Fibroblast of lung (primary cell): ENCODE measurements around the gene NUDT6. TPM values are rescaled to one million over a fixed set of nuclear protein-coding genes. Genes with fewer than 3 reads are reported as not detected.

ENCODE experiments used
- DNase-seq, 2 donors: peaks; one replicate each; pipeline versions ENCODE4 v3.0.0 to v3.0.0-alpha.2; 2010; ENCODE audit warnings: low read depth in 2 of 2
- H2AFZ ChIP-seq: 2 replicates; pipeline ENCODE4 v1.5.1; 2012; ENCODE audit warnings: low read length, control low read depth, inconsistent platforms
- H3K27ac ChIP-seq: 2 replicates; pipeline ENCODE4 v1.5.1; 2011; ENCODE audit warnings: low read length, control low read depth; ENCODE audit not compliant: insufficient read depth
- H3K27me3 ChIP-seq: 2 replicates; pipeline ENCODE4 v1.5.1; 2011; ENCODE audit warnings: mild to moderate bottlenecking, low read length; ENCODE audit not compliant: control insufficient read depth, insufficient read depth
- H3K36me3 ChIP-seq: 2 replicates; pipeline ENCODE4 v1.5.1; 2011; ENCODE audit warnings: low read length; ENCODE audit not compliant: control insufficient read depth, insufficient read depth
- H3K4me1 ChIP-seq: 2 replicates; pipeline ENCODE4 v1.5.1; 2011; ENCODE audit warnings: low read length; ENCODE audit not compliant: control insufficient read depth, insufficient read depth; ENCODE audit errors: extremely low read depth
- H3K4me2 ChIP-seq: 2 replicates; pipeline ENCODE4 v1.5.1; 2011; ENCODE audit warnings: low read length, control low read depth; ENCODE audit not compliant: insufficient read depth; ENCODE audit errors: extremely low read depth
- H3K4me3 ChIP-seq, 4 experiments: fragments of 200-600 bp in 1 of 4; sonication (generic) in 1 of 4; replicated peaks in 1 of 4; 2 replicates each; pipeline ENCODE4 v1.5.1; 2011 to 2016; ENCODE audit warnings: low read length in 4 of 4, low read depth in 3 of 4, mild to moderate bottlenecking in 3 of 4, control low read depth in 2 of 4, inconsistent platforms in 1 of 4, mixed read lengths in 1 of 4; ENCODE audit not compliant: insufficient read depth in 1 of 4; ENCODE audit errors: control extremely low read depth in 1 of 4
- H3K79me2 ChIP-seq: 2 replicates; pipeline ENCODE4 v1.5.1; 2012; ENCODE audit warnings: mild to moderate bottlenecking, low read length, inconsistent platforms; ENCODE audit not compliant: control insufficient read depth, insufficient read depth
- H3K9ac ChIP-seq: 2 replicates; pipeline ENCODE4 v1.5.1; 2011; ENCODE audit warnings: mild to moderate bottlenecking, low read length, control low read depth; ENCODE audit not compliant: insufficient read depth
- H3K9me3 ChIP-seq: 2 replicates; pipeline ENCODE4 v1.5.1; 2012; ENCODE audit warnings: low read depth, low read length; ENCODE audit not compliant: control insufficient read depth, insufficient read depth
- H4K20me1 ChIP-seq: 2 replicates; pipeline ENCODE4 v1.5.1; 2011; ENCODE audit warnings: low read length; ENCODE audit not compliant: control insufficient read depth, insufficient read depth; ENCODE audit errors: extremely low read depth
- EZH2 ChIP-seq: IDR thresholded peaks from 2 replicates; pipeline ENCODE4 v1.5.1; 2012; ENCODE audit warnings: low read length, control low read depth, mild to moderate bottlenecking; ENCODE audit errors: missing control alignments
- polyA plus RNA-seq, 2 donors: library from polyadenylated mRNA; depleted of rRNA in 1 of 2; stranded (reverse) in 1 of 2; unstranded in 1 of 2; fragments of >200 nt; gene quantifications; 2 replicates each; pipeline ENCODE4 v1.2.1, GENCODE V29; 2011 to 2012; ENCODE audit warnings: missing spikeins in 1 of 2
- total RNA-seq: library from RNA; depleted of rRNA; stranded (reverse); fragments of >200 nt; gene quantifications from 2 replicates; pipeline ENCODE4 v1.2.1, GENCODE V29; 2014
- TF ChIP-seq, protein P1 (sequence below), 2 donors: IDR thresholded peaks in 1 of 2; conservative IDR thresholded peaks in 1 of 2; 1 replicate in 1 of 2; 2 replicates in 1 of 2; pipeline ENCODE4 v1.5.1; 2011 to 2012; ENCODE audit warnings: low read length in 2 of 2, control low read depth in 1 of 2, inconsistent platforms in 1 of 2, low read depth in 1 of 2, mild to moderate bottlenecking in 1 of 2

The NUDT6 gene
- total and polyA plus RNA-seq, 2 donors (not counting 1 experiment from before 2014, with no cell fraction given), result 5.0 to 8.6 TPM

GRCh38 chr4:122930862-122931261, 8.5 kb upstream of the NUDT6 start:
- Histone ChIP-seq H2AFZ (no peak overlapping the region), H3K27ac (no peak overlapping the region), H4K20me1 (no peaks in the 10 kb centered on the region), H3K4me3 (no peak overlapping the region), H3K9ac (no peak overlapping the region), H3K4me2 (no peak overlapping the region), H3K36me3 (peaks cover 2% of the 10 kb centered on the region), H3K79me2 (peaks cover 8% of the 10 kb centered on the region), H3K9me3 (no peaks in the 10 kb centered on the region), H3K4me1 (no peaks in the 10 kb centered on the region), H3K27me3 (no peaks in the 10 kb centered on the region)
- DNase-seq, result peak; percentile 16 to 59
- TF ChIP-seq, protein P1, sequence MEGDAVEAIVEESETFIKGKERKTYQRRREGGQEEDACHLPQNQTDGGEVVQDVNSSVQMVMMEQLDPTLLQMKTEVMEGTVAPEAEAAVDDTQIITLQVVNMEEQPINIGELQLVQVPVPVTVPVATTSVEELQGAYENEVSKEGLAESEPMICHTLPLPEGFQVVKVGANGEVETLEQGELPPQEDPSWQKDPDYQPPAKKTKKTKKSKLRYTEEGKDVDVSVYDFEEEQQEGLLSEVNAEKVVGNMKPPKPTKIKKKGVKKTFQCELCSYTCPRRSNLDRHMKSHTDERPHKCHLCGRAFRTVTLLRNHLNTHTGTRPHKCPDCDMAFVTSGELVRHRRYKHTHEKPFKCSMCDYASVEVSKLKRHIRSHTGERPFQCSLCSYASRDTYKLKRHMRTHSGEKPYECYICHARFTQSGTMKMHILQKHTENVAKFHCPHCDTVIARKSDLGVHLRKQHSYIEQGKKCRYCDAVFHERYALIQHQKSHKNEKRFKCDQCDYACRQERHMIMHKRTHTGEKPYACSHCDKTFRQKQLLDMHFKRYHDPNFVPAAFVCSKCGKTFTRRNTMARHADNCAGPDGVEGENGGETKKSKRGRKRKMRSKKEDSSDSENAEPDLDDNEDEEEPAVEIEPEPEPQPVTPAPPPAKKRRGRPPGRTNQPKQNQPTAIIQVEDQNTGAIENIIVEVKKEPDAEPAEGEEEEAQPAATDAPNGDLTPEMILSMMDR (conservative IDR thresholded peaks at IDR 0.05 in 1 of 2, IDR thresholded peaks at IDR 0.05 in 1 of 2; ENCODE audit: low read depth in 1 of 2, low read length in 2 of 2), result no peak
- no peak for TF ChIP-seq EZH2

- no peaks in the 10 kb centered on the region for H3K27me3 ChIP-seq
- no peak overlapping the region for H3K4me2 ChIP-seq
- no peak overlapping the region for H3K9ac ChIP-seq
- DNase-seq, result no peak
- H4K20me1 ChIP-seq, result no peaks in the 10 kb centered on the region
- no peak overlapping the region for H3K27ac ChIP-seq
- no peaks in the 10 kb centered on the region for H3K4me1 ChIP-seq
- peaks cover 26% of the 10 kb centered on the region for H3K79me2 ChIP-seq
- no peak overlapping the region for H2AFZ ChIP-seq
- no peak overlapping the region for H3K4me3 ChIP-seq
- no peak for TF ChIP-seq EZH2
- TF ChIP-seq, protein P1 (conservative IDR thresholded peaks at IDR 0.05 in 1 of 2, IDR thresholded peaks at IDR 0.05 in 1 of 2; ENCODE audit: low read depth in 1 of 2, low read length in 2 of 2), result no peak
- no peaks in the 10 kb centered on the region for H3K9me3 ChIP-seq
- peaks cover 2% of the 10 kb centered on the region for H3K36me3 ChIP-seq
Observed at GRCh38 chr4:122928930-122929329, 6.5 kb upstream of the NUDT6 start.

- H3K79me2 ChIP-seq, result peaks cover 44% of the 10 kb centered on the region
- peak overlapping the region; percentile 43 for H3K9ac ChIP-seq
- TF ChIP-seq, protein P1 (conservative IDR thresholded peaks at IDR 0.05 in 1 of 2, IDR thresholded peaks at IDR 0.05 in 1 of 2; ENCODE audit: low read depth in 1 of 2, low read length in 2 of 2), result no peak
- no peak for TF ChIP-seq EZH2
Observed at GRCh38 chr4:122922877-122923511, 597 bp upstream of the NUDT6 start.

More at GRCh38 chr4:122922877-122923511, 597 bp upstream of the NUDT6 start:
- no peaks in the 10 kb centered on the region for H3K9me3 ChIP-seq
- no peaks in the 10 kb centered on the region for H4K20me1 ChIP-seq
- H3K36me3 ChIP-seq, result no peaks in the 10 kb centered on the region
- H2AFZ ChIP-seq, result peak overlapping the region; percentile 94
- peak; percentile 86 to 87 for DNase-seq
- H3K27me3 ChIP-seq, result no peaks in the 10 kb centered on the region
- peak overlapping the region; percentile 78 to 86 (median 84) for H3K4me3 ChIP-seq
- H3K4me2 ChIP-seq, result peak overlapping the region; percentile 93
- H3K4me1 ChIP-seq, result no peaks in the 10 kb centered on the region
- peak overlapping the region; percentile 63 for H3K27ac ChIP-seq
